ENCODE measurements around the gene TP73. TPM values are rescaled to one million over a fixed set of nuclear protein-coding genes. Genes with fewer than 3 reads are reported as not detected.

Gene TP73
- total RNA-seq, 8 experiments from 2014 or later = 0.27 to 2.0 (median 0.83) TPM

DNA sequence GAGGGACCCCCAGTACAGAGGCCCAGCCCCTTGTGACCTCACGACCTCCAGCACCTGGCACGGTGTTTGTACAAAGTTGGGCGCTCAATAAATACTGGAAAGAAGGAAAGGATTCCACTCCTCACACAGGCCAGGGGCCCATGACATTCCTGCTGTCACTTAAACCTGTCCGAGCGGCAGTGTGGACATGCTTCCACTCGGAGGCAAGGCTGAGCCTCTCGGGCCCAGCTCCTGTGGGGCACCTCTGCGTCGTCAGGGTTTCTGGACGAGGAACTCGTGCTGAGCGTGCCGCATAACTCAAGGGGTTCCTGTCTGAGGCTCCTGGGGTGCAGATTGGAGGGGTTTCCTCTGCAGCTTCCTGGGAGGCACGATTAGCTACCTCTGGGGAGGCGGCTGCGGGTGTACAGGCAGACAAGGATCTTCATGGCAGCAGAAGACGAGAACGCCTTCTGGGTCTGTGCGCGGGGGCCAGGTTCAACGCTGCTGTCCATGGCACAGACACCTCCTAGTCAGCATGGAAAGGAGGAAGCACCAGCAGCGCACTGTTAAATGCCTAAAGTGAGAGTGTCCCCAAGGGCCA, 116.6 kb downstream of the TP73 start:
- Histone ChIP-seq H3K27ac (no peak overlapping the region), H3K4me3 (no peak overlapping the region), H3K4me1 (replicated peaks in 1 of 2) (peaks cover 11 to 29% of the 10 kb centered on the region in 2 donors)
- in situ Hi-C loops (cut with MboI; ENCODE audit: low pct_unique_long_range_greater_than_20kb in 2 of 9, low sequenced_read_pairs in 9 of 9, unreplicated experiment in 9 of 9) = no loop called here
- no peak for ATAC-seq (replicated peaks in 6 of 8)
- 60 to 93% (median 90%) methylated on average over 2 to 16 of the region's 22 CpGs; no CpG with 5 or more reads in 3 of the 10 experiments for WGBS, 10 experiments

DNA sequence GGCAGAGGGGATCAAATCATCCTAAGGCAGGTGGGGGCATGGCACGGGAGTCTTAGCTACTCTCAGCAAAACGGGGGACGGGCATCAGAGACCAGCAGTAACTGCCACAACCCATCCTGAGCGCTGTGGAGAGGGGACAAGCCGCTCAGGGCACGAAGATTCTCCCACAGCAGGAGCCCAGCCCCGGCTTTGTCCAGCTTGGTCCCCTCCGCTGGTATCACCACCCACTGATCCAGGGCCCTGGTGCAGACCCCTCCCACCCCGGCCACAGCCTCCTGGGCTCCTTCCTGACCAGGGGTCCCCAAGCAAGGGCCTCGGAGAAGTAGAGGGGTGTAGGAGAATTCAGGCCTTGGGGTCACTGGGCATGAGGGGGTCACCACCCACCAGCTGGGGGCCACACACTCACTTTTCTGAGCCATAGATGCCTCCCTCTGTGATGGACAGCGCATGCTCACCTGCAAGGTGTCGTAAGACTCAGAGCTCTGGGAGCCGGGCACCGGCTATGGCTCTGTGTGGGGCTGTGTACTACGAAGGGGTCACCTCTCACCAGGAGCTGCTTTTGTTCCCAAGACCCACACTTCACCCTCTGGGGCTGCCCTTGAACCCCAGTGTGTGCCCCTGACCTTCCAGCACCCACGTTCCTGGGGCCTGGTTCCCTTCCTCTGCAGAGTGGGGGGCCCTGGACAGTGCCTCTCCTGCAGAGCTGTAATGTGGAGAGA, 117.9 kb downstream of the TP73 start:
- ATAC-seq (replicated peaks in 6 of 8) = no peak
- H3K4me3 ChIP-seq = no peak overlapping the region
- in situ Hi-C loops (cut with MboI; ENCODE audit: low pct_unique_long_range_greater_than_20kb in 2 of 9, low sequenced_read_pairs in 9 of 9, unreplicated experiment in 9 of 9) = no loop called here
- 14 to 91% (median 73%) methylated on average over 1 to 4 of the region's 16 CpGs; no CpG with 5 or more reads in 4 of the 10 experiments for WGBS, 10 experiments
- H3K4me1 ChIP-seq (replicated peaks in 1 of 2) = peaks cover 23 to 42% of the 10 kb centered on the region in 2 donors
- no peak overlapping the region for H3K27ac ChIP-seq

DNA sequence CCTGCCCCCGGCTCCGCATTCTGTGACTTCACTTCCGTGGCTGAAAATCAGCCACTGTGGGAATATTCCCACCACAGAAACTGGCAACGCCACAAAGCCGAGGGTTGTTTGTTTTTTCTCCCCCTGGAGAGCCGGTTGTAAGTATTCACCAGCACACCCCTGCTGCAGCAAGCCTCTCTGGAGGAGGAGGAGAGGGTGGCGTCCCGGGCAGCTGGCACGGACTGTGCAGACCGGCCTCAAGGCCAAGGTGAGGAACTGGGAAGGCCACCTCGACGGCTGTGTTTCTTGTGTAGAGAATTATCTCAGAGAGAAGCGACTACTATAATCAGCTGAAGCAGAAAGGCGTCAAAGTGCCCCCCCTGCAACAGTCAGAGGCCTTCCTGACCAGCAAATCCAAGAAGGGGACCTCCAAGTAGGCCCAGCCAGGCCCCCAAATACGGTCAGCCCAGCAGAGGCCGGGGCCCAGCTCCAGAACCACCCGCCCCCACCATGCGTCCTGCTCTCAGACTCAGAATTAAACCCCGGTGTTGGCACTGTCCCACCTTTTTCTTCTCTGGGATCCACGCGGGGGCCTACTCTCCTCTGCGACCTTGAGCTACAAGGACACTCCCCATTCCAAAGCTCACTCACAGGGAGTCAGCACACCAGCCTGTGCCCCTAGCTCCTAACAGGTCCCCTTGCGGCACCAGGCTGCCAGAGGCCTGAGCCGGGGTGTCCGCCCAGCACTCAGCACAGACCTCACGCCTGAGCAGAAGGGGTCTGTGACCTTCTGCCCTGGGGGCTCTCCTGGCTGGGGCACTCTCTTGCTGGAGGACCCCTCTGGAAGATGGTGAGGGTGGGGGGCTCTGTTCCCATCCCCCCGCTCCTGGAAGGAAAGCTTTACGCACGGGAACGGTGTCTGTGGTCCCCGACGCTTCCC, 119.1 kb downstream of the TP73 start:
- WGBS, 10 experiments = 20 to 94% (median 72%) methylated on average over 1 to 16 of the region's 32 CpGs; no CpG with 5 or more reads in 3 of the 10 experiments

DNA sequence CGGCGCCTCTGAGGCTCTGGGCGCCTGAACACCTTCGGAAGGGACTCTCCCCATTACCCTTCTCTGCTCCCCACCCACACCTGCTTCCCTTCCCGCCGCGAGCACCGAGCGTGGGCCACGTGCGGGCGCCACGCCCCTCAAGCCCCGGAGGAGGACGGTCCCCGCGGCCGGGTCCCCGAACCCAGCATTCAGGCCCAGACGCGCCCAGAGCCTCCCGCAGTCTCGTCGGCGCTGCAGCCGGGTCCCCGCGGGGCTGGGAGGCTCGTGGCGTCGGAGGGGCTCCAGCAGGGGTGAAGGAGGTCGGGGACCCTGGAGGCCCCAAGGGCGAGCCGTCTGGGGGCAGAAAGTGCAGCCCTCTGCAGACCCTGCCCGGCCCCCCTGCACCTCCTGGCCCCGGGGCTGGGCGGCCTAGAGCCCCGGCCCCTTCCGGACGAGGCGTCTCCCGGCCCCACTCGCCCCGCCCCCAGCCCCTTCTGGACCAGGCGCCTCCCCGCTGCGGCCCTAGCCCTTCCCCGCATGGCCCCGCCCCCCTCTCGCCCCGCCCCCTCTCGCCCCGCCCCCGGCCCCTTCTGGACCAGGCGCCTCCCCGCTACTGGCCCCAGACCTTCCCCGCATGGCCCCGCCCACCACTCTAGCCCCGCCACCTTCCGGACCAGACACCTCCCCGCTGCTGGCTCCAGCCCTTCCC, 119.9 kb downstream of the TP73 start:
- peaks cover 32 to 55% of the 10 kb centered on the region in 2 donors for H3K4me1 ChIP-seq (replicated peaks in 1 of 2)
- WGBS, 10 experiments = 3% methylated on average over 8 of the region's 61 CpGs; no CpG with 5 or more reads in 9 of the 10 experiments
- peak overlapping the region in 1 of 2 donors; percentile 26 for H3K27ac ChIP-seq
- peak; percentile 56 to 82 (median 66) for ATAC-seq (replicated peaks in 6 of 8)
- peak overlapping the region; percentile 19 to 50 (median 45) for H3K4me3 ChIP-seq
- in situ Hi-C loops (cut with MboI; ENCODE audit: low pct_unique_long_range_greater_than_20kb in 2 of 9, low sequenced_read_pairs in 9 of 9, unreplicated experiment in 9 of 9) = no loop called here

More for the DNA sequence above, 119.1 kb downstream of the TP73 start:
- Histone ChIP-seq H3K4me3 (peak overlapping the region; percentile 19 to 50 (median 45)), H3K27ac (no peak overlapping the region), H3K4me1 (replicated peaks in 1 of 2) (peaks cover 32 to 54% of the 10 kb centered on the region in 2 donors)
- ATAC-seq (replicated peaks in 6 of 8) = no peak
- in situ Hi-C loops (cut with MboI; ENCODE audit: low pct_unique_long_range_greater_than_20kb in 2 of 9, low sequenced_read_pairs in 9 of 9, unreplicated experiment in 9 of 9) = no loop called here

DNA sequence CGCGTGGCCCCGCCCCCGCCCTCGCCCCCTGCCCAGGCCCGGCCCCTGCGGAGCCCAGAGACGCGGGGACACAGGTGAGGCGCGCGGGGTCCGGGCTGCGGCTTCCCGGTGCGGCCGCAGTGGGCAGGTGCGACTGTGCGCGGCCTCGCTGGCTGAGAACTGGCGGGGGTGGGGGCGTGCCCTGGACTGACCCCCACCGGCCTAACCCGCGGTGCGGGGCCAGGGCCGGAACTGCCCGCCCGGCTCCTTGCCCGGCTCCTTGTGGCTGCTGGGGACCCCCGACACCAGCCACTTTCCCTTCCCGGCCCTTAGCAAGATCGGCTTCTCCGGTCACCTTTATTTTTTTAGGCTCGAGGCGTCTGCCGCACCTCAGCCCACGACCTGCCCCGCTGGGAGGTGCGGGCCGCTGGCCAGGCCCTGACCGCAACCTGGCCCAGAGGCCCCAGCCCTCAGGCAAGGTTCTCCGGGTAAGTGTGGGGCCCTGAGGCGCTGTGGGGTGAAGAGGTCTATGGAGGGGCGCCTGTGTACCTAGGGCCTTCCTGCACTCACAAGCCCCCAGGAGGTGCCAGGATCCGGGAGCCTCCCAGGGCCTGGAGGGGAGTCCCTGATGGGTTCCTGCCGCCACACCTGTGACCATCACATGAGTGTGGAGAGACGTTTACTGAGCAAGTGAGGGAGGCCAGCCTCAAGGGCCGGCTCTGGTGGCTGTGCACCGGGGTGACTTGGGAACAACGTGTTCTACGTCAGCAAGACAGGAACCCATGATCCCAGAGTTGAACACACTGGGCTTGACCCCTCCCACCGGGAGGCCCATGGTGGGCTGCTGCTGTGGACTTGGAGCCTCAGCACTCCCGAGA, 120.6 kb downstream of the TP73 start, which contains the start of gene SMIM1:
SMIM1 (plus strand) TSS at position 35 of the 857 bp plus-strand sequence. CDS start 2,625 bp downstream, outside the sequence.
- peak within 1 kb of the TSS in 1 of 2 donors; percentile 26 for H3K27ac ChIP-seq
- peak within 1 kb of the TSS; percentile 19 to 50 (median 45) for H3K4me3 ChIP-seq
- WGBS, 10 experiments = 21 to 78% (median 64%) methylated on average over 2 to 23 of the region's 55 CpGs; no CpG with 5 or more reads in 6 of the 10 experiments
- peaks cover 32 to 55% of the 10 kb centered on the region in 2 donors for H3K4me1 ChIP-seq (replicated peaks in 1 of 2)
- in situ Hi-C loops (cut with MboI; ENCODE audit: low pct_unique_long_range_greater_than_20kb in 2 of 9, low sequenced_read_pairs in 9 of 9, unreplicated experiment in 9 of 9) = no loop called here
- peak in 3 of 8 experiments; percentile 0 to 8 (median 0) for ATAC-seq (replicated peaks in 6 of 8)

DNA sequence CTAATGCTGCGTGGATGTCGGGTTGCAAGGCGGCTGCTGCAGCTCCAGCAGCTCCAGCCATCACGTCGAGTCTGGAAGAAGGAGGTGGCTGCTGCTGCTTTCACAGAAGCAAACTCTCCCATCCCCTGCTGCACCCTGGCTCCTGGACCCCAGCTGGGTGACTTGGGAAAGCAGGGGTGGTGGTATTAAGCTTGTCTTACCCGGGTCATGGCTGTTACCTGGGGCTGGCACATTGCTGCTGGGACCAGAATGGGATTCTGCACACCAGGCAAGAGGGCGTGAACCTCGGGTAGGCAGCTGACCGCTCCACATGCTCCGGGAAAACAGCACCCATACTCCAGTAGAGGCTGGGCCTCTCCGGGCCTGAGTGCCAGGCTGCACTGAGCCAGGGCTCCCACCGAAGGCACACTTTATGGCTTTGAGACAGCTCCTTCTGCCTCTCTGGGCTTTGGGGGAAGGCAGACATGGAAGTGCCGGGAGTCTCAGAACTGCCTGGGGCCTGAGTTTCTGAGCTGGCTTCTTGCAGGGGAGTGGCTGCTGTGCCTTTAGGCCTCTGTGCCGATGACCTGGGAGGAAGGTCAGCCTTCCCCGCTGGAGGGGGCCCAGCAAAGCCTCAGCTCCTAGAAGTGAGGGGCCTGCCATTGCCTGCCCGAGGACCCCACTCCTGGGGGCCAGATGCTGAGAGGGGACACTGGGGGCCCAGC, 121.4 kb downstream of the TP73 start:
- Histone ChIP-seq H3K4me3 (no peak overlapping the region), H3K4me1 (replicated peaks in 1 of 2) (peaks cover 32 to 55% of the 10 kb centered on the region in 2 donors), H3K27ac (peak overlapping the region in 1 of 2 donors; percentile 72)
- in situ Hi-C loops (cut with MboI; ENCODE audit: low pct_unique_long_range_greater_than_20kb in 2 of 9, low sequenced_read_pairs in 9 of 9, unreplicated experiment in 9 of 9) = no loop called here
- no peak for ATAC-seq (replicated peaks in 6 of 8)
- 40 to 88% (median 60%) methylated on average over 1 to 9 of the region's 16 CpGs; no CpG with 5 or more reads in 4 of the 10 experiments for WGBS, 10 experiments

DNA sequence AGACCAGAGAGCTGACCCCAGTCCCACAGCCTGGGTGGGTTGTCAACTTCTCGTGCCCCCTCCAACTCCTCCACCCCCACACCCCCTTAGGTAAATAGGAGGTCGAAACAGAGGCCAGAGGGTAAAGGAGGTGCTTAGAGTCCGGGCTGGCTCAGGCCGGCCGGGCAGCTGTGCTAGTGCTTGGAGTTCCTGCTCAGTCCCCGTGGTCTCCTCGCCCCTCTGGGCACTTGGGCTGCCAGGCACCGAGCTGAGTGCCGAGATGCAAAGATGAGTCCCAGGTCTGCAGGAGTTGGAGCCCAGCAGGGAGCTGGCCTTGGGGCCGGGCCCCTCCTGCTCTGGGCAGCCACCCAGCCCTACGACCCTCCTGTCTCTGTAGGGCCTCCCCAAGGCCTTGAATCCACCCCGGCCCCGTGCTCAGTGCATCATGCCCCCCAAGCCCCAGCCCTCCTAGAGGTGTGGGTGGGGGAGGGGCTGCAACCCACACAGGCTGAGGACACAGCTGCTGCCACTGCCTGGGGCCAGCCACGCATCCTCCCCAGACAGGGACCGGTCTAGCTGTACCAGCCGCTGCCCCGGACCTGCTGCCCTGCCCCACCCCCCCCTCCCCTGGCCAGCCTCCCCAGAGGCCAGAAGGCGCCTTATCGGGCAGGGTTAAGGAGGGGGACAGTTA, 122.1 kb downstream of the TP73 start:
- peak in 5 of 8 experiments; percentile 1 to 4 (median 2) for ATAC-seq (replicated peaks in 6 of 8)
- Histone ChIP-seq H3K27ac (peak overlapping the region in 1 of 2 donors; percentile 72), H3K4me3 (no peak overlapping the region), H3K4me1 (replicated peaks in 1 of 2) (peaks cover 32 to 55% of the 10 kb centered on the region in 2 donors)
- in situ Hi-C loops (cut with MboI; ENCODE audit: low pct_unique_long_range_greater_than_20kb in 2 of 9, low sequenced_read_pairs in 9 of 9, unreplicated experiment in 9 of 9) = no loop called here
- WGBS, 10 experiments = 67% methylated on average over 4 to 5 of the region's 19 CpGs; no CpG with 5 or more reads in 8 of the 10 experiments

DNA sequence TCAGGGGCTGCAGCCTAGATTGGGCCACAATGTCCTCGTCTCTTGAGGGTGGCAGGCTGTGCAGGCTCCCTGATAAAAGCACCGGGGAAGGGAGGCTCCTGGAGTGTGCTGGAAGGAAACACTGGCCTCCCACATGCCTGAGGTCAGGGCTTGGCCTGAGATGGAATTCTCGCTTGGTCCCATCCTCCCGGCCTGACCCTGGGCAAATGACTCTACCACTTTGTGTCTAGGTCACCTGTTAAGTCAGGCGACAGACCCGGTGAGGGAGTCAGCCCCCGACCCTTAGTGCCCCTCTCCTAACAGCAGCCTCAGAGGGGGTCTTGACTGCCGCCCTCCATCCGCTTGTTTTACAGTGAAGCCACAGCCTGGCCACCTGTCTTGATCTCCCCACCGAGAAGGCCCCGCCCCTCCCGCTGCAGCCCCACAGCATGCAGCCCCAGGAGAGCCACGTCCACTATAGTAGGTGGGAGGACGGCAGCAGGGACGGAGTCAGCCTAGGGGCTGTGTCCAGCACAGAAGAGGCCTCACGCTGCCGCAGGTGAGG, 122.7 kb downstream of the TP73 start:
- Histone ChIP-seq H3K4me1 (replicated peaks in 1 of 2) (peaks cover 32 to 55% of the 10 kb centered on the region in 2 donors), H3K4me3 (no peak overlapping the region), H3K27ac (peak overlapping the region; percentile 14 to 72)
- in situ Hi-C loops (cut with MboI; ENCODE audit: low pct_unique_long_range_greater_than_20kb in 2 of 9, low sequenced_read_pairs in 9 of 9, unreplicated experiment in 9 of 9) = no loop called here
- peak in 6 of 8 experiments; percentile 3 to 33 (median 24) for ATAC-seq (replicated peaks in 6 of 8)
- WGBS, 10 experiments = 30 to 87% (median 47%) methylated on average over 3 to 5 of the region's 17 CpGs; no CpG with 5 or more reads in 6 of the 10 experiments

DNA sequence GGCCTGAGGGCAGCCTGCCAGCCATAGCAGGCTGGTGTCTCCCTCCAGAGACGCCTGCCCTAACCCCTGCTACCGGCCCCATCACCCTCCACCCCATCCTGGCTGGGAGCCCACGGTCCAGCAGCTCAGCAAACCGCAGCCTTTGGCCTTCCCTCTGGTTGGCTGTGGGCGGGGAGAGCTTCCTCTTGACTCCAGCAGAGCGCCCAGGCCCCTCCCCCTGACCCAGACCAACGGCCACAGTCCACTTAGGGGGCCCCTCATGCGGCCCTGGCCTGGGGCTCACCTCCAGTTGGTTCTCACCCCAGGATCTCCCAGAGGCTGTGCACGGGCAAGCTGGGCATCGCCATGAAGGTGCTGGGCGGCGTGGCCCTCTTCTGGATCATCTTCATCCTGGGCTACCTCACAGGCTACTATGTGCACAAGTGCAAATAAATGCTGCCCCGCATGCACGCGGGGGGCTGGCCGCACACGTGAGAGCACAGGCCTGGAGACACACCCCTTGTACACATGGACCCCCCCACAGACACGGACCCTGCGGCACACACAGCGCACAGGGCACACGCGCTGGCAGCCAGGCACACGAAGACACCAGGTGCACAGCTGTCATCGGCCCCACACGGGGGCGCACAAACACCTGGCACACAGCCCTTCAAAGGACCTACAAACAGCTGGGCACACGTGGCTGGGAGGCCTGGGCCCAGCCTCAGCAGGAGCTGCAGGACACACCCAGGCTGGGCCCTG, 123.3 kb downstream of the TP73 start:
- in situ Hi-C loops (cut with MboI; ENCODE audit: low pct_unique_long_range_greater_than_20kb in 2 of 9, low sequenced_read_pairs in 9 of 9, unreplicated experiment in 9 of 9) = no loop called here
- H3K4me1 ChIP-seq (replicated peaks in 1 of 2) = peaks cover 32 to 52% of the 10 kb centered on the region in 2 donors
- no peak overlapping the region for H3K4me3 ChIP-seq
- peak overlapping the region; percentile 14 to 72 for H3K27ac ChIP-seq
- 0 to 60% (median 21%) methylated on average over 2 to 7 of the region's 27 CpGs; no CpG with 5 or more reads in 4 of the 10 experiments for WGBS, 10 experiments
- ATAC-seq (replicated peaks in 6 of 8) = peak; percentile 4 to 43 (median 38)
